ENCODE data around the gene C2orf68. TPM values are rescaled to one million over a fixed set of nuclear protein-coding genes. Genes with fewer than 3 reads are reported as not detected.
"Not testable (repeated sequence)": the region's sequence is repeated elsewhere in the genome, so short reads cannot be mapped to it uniquely, and the experiment has no call there.

The C2orf68 gene
- total RNA-seq, 1 donor from 2014 or later, result 36.9 TPM

- intact Hi-C loops (cut with micrococcal nuclease), result loop anchor here (5.0 to 10.0 kb wide), 3 partner anchors 77 to 580 kb away; partner anchors contain the start of genes IMMT, MAT2A, MRPL35 and POLR1A
- H3K27ac Mint-ChIP-seq, H3K4me3 Mint-ChIP-seq, H3K9me3 Mint-ChIP-seq, H3K27me3 Mint-ChIP-seq: not testable (repeated sequence)
- Mint-ChIP-seq H3K36me3 (ENCODE audit: low read depth) (peaks cover 23% of the 10 kb centered on the region), H3K4me1 (peaks cover 17% of the 10 kb centered on the region)
- peak; percentile 62 for DNase-seq
Observed at GRCh38 chr2:85614757-85615156, 2.9 kb upstream of the C2orf68 start.

- no peaks in the 10 kb centered on the region for H3K9me3 Mint-ChIP-seq
- peaks cover 23% of the 10 kb centered on the region for H3K36me3 Mint-ChIP-seq (ENCODE audit: low read depth)
- H3K4me1 Mint-ChIP-seq, result peaks cover 19% of the 10 kb centered on the region
- no peaks in the 10 kb centered on the region for H3K27me3 Mint-ChIP-seq
- peak; percentile 56 for DNase-seq
- H3K4me3 Mint-ChIP-seq, result no peak overlapping the region
- intact Hi-C loops (cut with micrococcal nuclease), result loop anchor here (5.0 to 10.0 kb wide), 2 partner anchors 77 to 581 kb away; partner anchors contain the start of genes IMMT, MAT2A and MRPL35
- no peak overlapping the region for H3K27ac Mint-ChIP-seq
Observed at GRCh38 chr2:85613717-85614515, 2.0 kb upstream of the C2orf68 start.

- peaks cover 13% of the 10 kb centered on the region for H3K4me1 Mint-ChIP-seq
- no peaks in the 10 kb centered on the region for H3K27me3 Mint-ChIP-seq
- H3K27ac Mint-ChIP-seq, result peak overlapping the region; percentile 86
- intact Hi-C loops (cut with micrococcal nuclease), result loop anchor here (5.0 to 10.0 kb wide), 2 partner anchors 74 to 584 kb away; partner anchors contain the start of genes IMMT, MAT2A and MRPL35
- no peaks in the 10 kb centered on the region for H3K9me3 Mint-ChIP-seq
- no peak for DNase-seq
- peak overlapping the region; percentile 92 for H3K4me3 Mint-ChIP-seq
- H3K36me3 Mint-ChIP-seq (ENCODE audit: low read depth), result peaks cover 31% of the 10 kb centered on the region
Observed at GRCh38 chr2:85611217-85611704, 605 bp downstream of the C2orf68 start.

- DNase-seq, result no peak
- Mint-ChIP-seq H3K4me1 (peaks cover 22% of the 10 kb centered on the region), H3K36me3 (ENCODE audit: low read depth) (peaks cover 34% of the 10 kb centered on the region), H3K27ac (no peak overlapping the region), H3K9me3 (no peaks in the 10 kb centered on the region), H3K27me3 (peaks cover 1% of the 10 kb centered on the region), H3K4me3 (no peak overlapping the region)
- intact Hi-C loops (cut with micrococcal nuclease), result no loop called here
Observed at GRCh38 chr2:85607268-85608215, 4.3 kb downstream of the C2orf68 start.

- DNase-seq, result no peak
- peaks cover 1% of the 10 kb centered on the region for H3K27me3 Mint-ChIP-seq
- intact Hi-C loops (cut with micrococcal nuclease), result no loop called here
- H3K4me1 Mint-ChIP-seq, result peaks cover 26% of the 10 kb centered on the region
- no peak overlapping the region for H3K27ac Mint-ChIP-seq
- H3K4me3 Mint-ChIP-seq, result no peak overlapping the region
- no peaks in the 10 kb centered on the region for H3K9me3 Mint-ChIP-seq
- peaks cover 31% of the 10 kb centered on the region for H3K36me3 Mint-ChIP-seq (ENCODE audit: low read depth)
Observed at GRCh38 chr2:85606116-85606455, 5.8 kb downstream of the C2orf68 start.

GRCh38 chr2:85605406-85606115 lies 6.3 kb downstream of the C2orf68 start:
- H3K9me3 Mint-ChIP-seq, result no peaks in the 10 kb centered on the region
- DNase-seq, result no peak
- no peak overlapping the region for H3K4me3 Mint-ChIP-seq
- intact Hi-C loops (cut with micrococcal nuclease), result no loop called here
- H3K27ac Mint-ChIP-seq, result no peak overlapping the region
- H3K27me3 Mint-ChIP-seq, result peaks cover 1% of the 10 kb centered on the region
- H3K36me3 Mint-ChIP-seq (ENCODE audit: low read depth), result peaks cover 31% of the 10 kb centered on the region
- peaks cover 26% of the 10 kb centered on the region for H3K4me1 Mint-ChIP-seq

- Mint-ChIP-seq H3K4me1 (peaks cover 21% of the 10 kb centered on the region), H3K9me3 (no peaks in the 10 kb centered on the region), H3K27ac (no peak overlapping the region), H3K27me3 (peaks cover 1% of the 10 kb centered on the region), H3K4me3 (no peak overlapping the region), H3K36me3 (ENCODE audit: low read depth) (peaks cover 27% of the 10 kb centered on the region)
- no peak for DNase-seq
- intact Hi-C loops (cut with micrococcal nuclease), result no loop called here
Observed at GRCh38 chr2:85604568-85605339, 7.1 kb downstream of the C2orf68 start.

- H3K27me3 Mint-ChIP-seq; H3K9me3 Mint-ChIP-seq; DNase-seq; H3K27ac Mint-ChIP-seq; intact Hi-C loops (cut with micrococcal nuclease): not testable (repeated sequence)
- Mint-ChIP-seq H3K4me1 (peaks cover 19% of the 10 kb centered on the region), H3K36me3 (ENCODE audit: low read depth) (peaks cover 24% of the 10 kb centered on the region), H3K4me3 (peak overlapping the region; percentile 49)
Observed at GRCh38 chr2:85604133-85604444, 7.8 kb downstream of the C2orf68 start.

- peak; percentile 95 for DNase-seq
- Mint-ChIP-seq H3K9me3 (no peaks in the 10 kb centered on the region), H3K36me3 (ENCODE audit: low read depth) (peaks cover 17% of the 10 kb centered on the region), H3K27me3 (peaks cover 1% of the 10 kb centered on the region), H3K27ac (peak within 1 kb of the TSS; percentile 70), H3K4me1 (peaks cover 15% of the 10 kb centered on the region), H3K4me3 (peak within 1 kb of the TSS; percentile 96)
- intact Hi-C loops (cut with micrococcal nuclease), result loop anchor here (1.0 kb wide), 3 partner anchors 7 to 14 kb away; partner anchors contain the start of genes C2orf68, RNF181 and USP39
Observed at GRCh38 chr2:85602476-85603234, 9.2 kb downstream of the C2orf68 start, which contains the start of gene TMEM150A. TMEM150A (minus strand) TSS chr2:85602698; CDS start chr2:85601948, 750 bp downstream.

GRCh38 chr2:85601771-85602475 lies 9.9 kb downstream of the C2orf68 start:
- Mint-ChIP-seq H3K27ac (peak overlapping the region; percentile 69), H3K9me3 (no peaks in the 10 kb centered on the region), H3K27me3 (peaks cover 1% of the 10 kb centered on the region), H3K4me1 (peaks cover 18% of the 10 kb centered on the region), H3K4me3 (peak overlapping the region; percentile 86), H3K36me3 (ENCODE audit: low read depth) (peaks cover 20% of the 10 kb centered on the region)
- no peak for DNase-seq
- intact Hi-C loops (cut with micrococcal nuclease), result loop anchor here (1.0 kb wide), 2 partner anchors 10 to 14 kb away; partner anchors contain the start of genes C2orf68 and USP39

GRCh38 chr2:85600951-85601770 lies 10.7 kb downstream of the C2orf68 start:
- peak overlapping the region; percentile 69 for H3K27ac Mint-ChIP-seq
- peaks cover 23% of the 10 kb centered on the region for H3K36me3 Mint-ChIP-seq (ENCODE audit: low read depth)
- intact Hi-C loops (cut with micrococcal nuclease), result no loop called here
- no peak for DNase-seq
- no peaks in the 10 kb centered on the region for H3K9me3 Mint-ChIP-seq
- peaks cover 23% of the 10 kb centered on the region for H3K4me1 Mint-ChIP-seq
- H3K27me3 Mint-ChIP-seq, result peaks cover 1% of the 10 kb centered on the region
- H3K4me3 Mint-ChIP-seq, result peak overlapping the region; percentile 86
